DOHH2 (cell line): ENCODE measurements around the gene FHOD3.

Experiments used
- CTCF ChIP-seq: fragments of 200-600 bp; sonication (generic); IDR thresholded peaks from one replicate; pipeline ENCODE4 v1.5.1; 2014; ENCODE audit warnings: antibody characterized with exemption, mild to moderate bottlenecking, low read depth, low read length; ENCODE audit not compliant: poor library complexity, severe bottlenecking
- EZH2phosphoT487 ChIP-seq: fragments of 200-600 bp; sonication (generic); IDR thresholded peaks from 2 replicates; pipeline ENCODE4 v1.6.1; 2017; ENCODE audit warnings: borderline replicate concordance, mild to moderate bottlenecking, antibody characterized with exemption, low read length, moderate library complexity, mixed read lengths

- TF ChIP-seq CTCF (no peak), EZH2phosphoT487 (no peak)
Observed at GRCh38 chr18:36514778-36515177, 217.3 kb downstream of the FHOD3 start.
